Pancreas (tissue), 10 donors: ENCODE data around the gene PSMD2. TPM values are rescaled to one million over a fixed set of nuclear protein-coding genes. Genes with fewer than 3 reads are reported as not detected.
A peak's percentile ranks its signal among the peaks of the same experiment; 100 is the strongest.

Source experiments
- ATAC-seq, 4 donors: fragments of 200-7000 bp; cut with Tn5 transposase; one replicate each; pipeline versions ENCODE4 v1.8.0 to v1.9.1; 2020; ENCODE audit warnings: mild to moderate bottlenecking in 4 of 4, moderate library complexity in 4 of 4
- DNase-seq, 6 donors: peaks; one replicate each; pipeline ENCODE4 v3.0.0-alpha.2; 2020
- FAIRE-seq: peaks from 2 replicates; lab custom pipeline; 2012; peaks lifted over from hg19 to GRCh38; lab: Jason Lieb, UNC
- H3K27ac ChIP-seq, 4 donors: fragments of 200-600 bp; sonication (generic); 1 replicate in 3 of 4; 2 replicates in 1 of 4; pipeline versions ENCODE4 v1.5.0 to v1.8.0; 2020
- H3K27me3 ChIP-seq, 4 donors: fragments of 200-600 bp; one replicate each; pipeline ENCODE4 v1.8.0; 2021
- H3K36me3 ChIP-seq, 3 donors: fragments of 200-600 bp; sonication (generic) in 1 of 3; one replicate each; pipeline versions ENCODE4 v1.5.0 to v1.8.0; 2020 to 2021
- H3K4me1 ChIP-seq, 3 donors: fragments of 200-600 bp; one replicate each; pipeline ENCODE4 v1.8.0; 2021
- H3K4me3 ChIP-seq, 4 donors: fragments of 200-600 bp; sonication (generic) in 2 of 4; one replicate each; pipeline versions ENCODE4 v1.5.0 to v1.8.0; 2020 to 2021
- H3K9me3 ChIP-seq, 4 donors: fragments of 200-600 bp; one replicate each; pipeline ENCODE4 v1.8.0; 2021
- CTCF ChIP-seq, 4 donors: fragments of 200-600 bp; sonication (generic) in 3 of 4; IDR thresholded peaks; one replicate each; pipeline versions ENCODE4 v1.5.0 to v1.8.0; 2021; ENCODE audit warnings: antibody characterized with exemption in 4 of 4
- whole genome bisulfite sequencing, 2 donors: extraction: QIAGEN DNeasy Blood & Tissue Kit; methylation state at CpG; one replicate each; pipeline ENCODE4 v1.1.7; 2013; 5-methylcytosine and 5-hydroxymethylcytosine counted together
- intact Hi-C, 3 donors: fragments of 100-400 bp; cut with DNase I; formaldehyde crosslinking; loops; one replicate each; pipeline versions ENCODE4 v1.11.1 to v1.14.2; 2022
- polyA plus RNA-seq, 2 donors: library from polyadenylated mRNA; stranded (reverse); fragments of 200-250 nt; gene quantifications; one replicate each; pipeline ENCODE4 v1.2.3, GENCODE V29; 2013
- total RNA-seq, 6 donors: library from RNA; stranded (reverse); fragmentation: NEBNext Ultra II Directional in 4 of 6; extraction: Animal tissue kit (Norgen Biotek cat#: 25700) in 4 of 6; gene quantifications; one replicate each; pipeline versions ENCODE4 v1.2.1 to v1.2.4, GENCODE V29; 2021 to 2023
- donor health status: healthy with polysubstance abuse.
- donor health status: DM: no; HTN: no; CAD: no; lungs with moderate emphysema.
- donor health status: DM: no; HTN: no; CAD: no.
- donor health status: control.
- donor health status: control.
- donor health status: Bipolar disorder and iron deficiency.
- donor health status: DM: yes; HTN: yes; CAD: no.
- donor health status: DM: no; HTN: no; CAD: no.
- donor health status: DM: no; HTN: no; CAD: no.
- donor health status: DM: yes; HTN: yes; CAD: no.

PSMD2 gene
- total and polyA plus RNA-seq, 8 donors, result 38.4 to 89.6 (median 54.1) TPM

GRCh38 chr3:184300378-184300720 lies 1.3 kb downstream of the PSMD2 start:
- Histone ChIP-seq H3K27me3 (no peaks in the 10 kb centered on the region), H3K4me1 (peaks cover 8 to 18% (median 10%) of the 10 kb centered on the region in 3 donors), H3K9me3 (no peaks in the 10 kb centered on the region), H3K4me3 (peak overlapping the region in 2 of 4 donors; percentile 83 to 92), H3K27ac (no peak overlapping the region), H3K36me3 (peaks cover 0 to 44% (median 32%) of the 10 kb centered on the region in 3 donors)
- no peak for TF ChIP-seq CTCF (IDR thresholded peaks at IDR 0.05)
- DNase-seq, result no peak
- ATAC-seq, result no peak
- 64 to 77% methylated on average over 3 of the region's 3 CpGs for WGBS, 2 donors
- intact Hi-C loops, result no loop called here
- no peak for FAIRE-seq

- peak in 3 of 4 donors; percentile 41 to 70 (median 69) for ATAC-seq
- intact Hi-C loops, result no loop called here
- Histone ChIP-seq H3K4me1 (peaks cover 0 to 3% (median 2%) of the 10 kb centered on the region in 3 donors), H3K4me3 (no peak overlapping the region), H3K9me3 (no peaks in the 10 kb centered on the region), H3K27ac (no peak overlapping the region), H3K36me3 (peaks cover 0 to 75% (median 41%) of the 10 kb centered on the region in 3 donors), H3K27me3 (no peaks in the 10 kb centered on the region)
- DNase-seq, result no peak
- peak in 3 of 4 donors; percentile 15 to 19 (median 19) for TF ChIP-seq CTCF (IDR thresholded peaks at IDR 0.05)
- WGBS, 2 donors, result 43 to 52% methylated on average over 1 of the region's 1 CpG
- FAIRE-seq, result no peak
Measured at GRCh38 chr3:184305577-184305976, 6.5 kb downstream of the PSMD2 start.

- peaks cover 0 to 66% (median 39%) of the 10 kb centered on the region in 3 donors for H3K36me3 ChIP-seq
- TF ChIP-seq CTCF (IDR thresholded peaks at IDR 0.05), result no peak
- intact Hi-C loops, result no loop called here
- no peak overlapping the region for H3K27ac ChIP-seq
- FAIRE-seq, result no peak
- H3K9me3 ChIP-seq, result no peaks in the 10 kb centered on the region
- no peak for DNase-seq
- H3K4me1 ChIP-seq, result no peaks in the 10 kb centered on the region
- WGBS, 2 donors, result 81 to 82% methylated on average over 4 of the region's 4 CpGs
- no peak overlapping the region for H3K4me3 ChIP-seq
- H3K27me3 ChIP-seq, result no peaks in the 10 kb centered on the region
- ATAC-seq, result no peak
Measured at GRCh38 chr3:184306341-184306972, 7.4 kb downstream of the PSMD2 start.

- no peak for FAIRE-seq
- Histone ChIP-seq H3K36me3 (peaks cover 0 to 52% (median 25%) of the 10 kb centered on the region in 3 donors), H3K9me3 (no peaks in the 10 kb centered on the region), H3K4me1 (no peaks in the 10 kb centered on the region), H3K27me3 (no peaks in the 10 kb centered on the region), H3K4me3 (no peak overlapping the region), H3K27ac (no peak overlapping the region)
- intact Hi-C loops, result no loop called here
- WGBS, 2 donors, result 93 to 96% methylated on average over 9 of the region's 9 CpGs
- DNase-seq, result no peak
- TF ChIP-seq CTCF (IDR thresholded peaks at IDR 0.05), result no peak
- no peak for ATAC-seq
Measured at GRCh38 chr3:184307915-184308314, 8.9 kb downstream of the PSMD2 start.

GRCh38 chr3:184308744-184309143 lies 9.7 kb downstream of the PSMD2 start:
- Histone ChIP-seq H3K9me3 (no peaks in the 10 kb centered on the region), H3K4me1 (no peaks in the 10 kb centered on the region), H3K27ac (no peak overlapping the region), H3K4me3 (no peak overlapping the region), H3K27me3 (no peaks in the 10 kb centered on the region), H3K36me3 (peaks cover 0 to 44% (median 17%) of the 10 kb centered on the region in 3 donors)
- DNase-seq (no peak), ATAC-seq (no peak), FAIRE-seq (no peak)
- intact Hi-C loops, result no loop called here
- TF ChIP-seq CTCF (IDR thresholded peaks at IDR 0.05), result no peak
- WGBS, 2 donors, result 78 to 85% methylated on average over 7 of the region's 7 CpGs
